ENCODE data around the gene CPOX.

- TF ChIP-seq CTCF (IDR thresholded peaks at IDR 0.05; ENCODE audit: low read length): no peak
- no peak for TF ChIP-seq EZH2 (optimal IDR thresholded peaks at IDR 0.05; ENCODE audit: low read depth, low read length)
- TF ChIP-seq EZH2phosphoT487 (IDR thresholded peaks at IDR 0.05; ENCODE audit: low read length): no peak
Observed at GRCh38 chr3:98560911-98561310, 32.5 kb downstream of the CPOX start.
